Parathyroid adenoma (tissue), 2 donors: ENCODE data around the gene GUCA2B.

Experiments
- H2AFZ ChIP-seq: fragments of 300-600 bp; sonication (generic); one replicate; pipeline ENCODE4 v1.7.0; 2017; ENCODE audit warnings: antibody characterized with exemption, mild to moderate bottlenecking
- H3K27ac ChIP-seq: fragments of 300-600 bp; sonication (generic); one replicate; pipeline ENCODE4 v1.7.0; 2017
- H3K27me3 ChIP-seq: fragments of 300-600 bp; sonication (generic); one replicate; pipeline ENCODE4 v1.7.0; 2017; ENCODE audit warnings: low read length; ENCODE audit not compliant: control insufficient read depth, insufficient read depth
- H3K36me3 ChIP-seq: fragments of 300-600 bp; sonication (generic); one replicate; pipeline ENCODE4 v1.7.0; 2017; ENCODE audit warnings: low read length; ENCODE audit not compliant: control insufficient read depth, insufficient read depth
- H3K4me1 ChIP-seq: fragments of 300-600 bp; sonication (generic); one replicate; pipeline ENCODE4 v1.7.0; 2017; ENCODE audit warnings: control low read depth
- H3K4me2 ChIP-seq: fragments of 300-600 bp; sonication (generic); one replicate; pipeline ENCODE4 v1.7.0; 2017; ENCODE audit warnings: low read length
- H3K4me3 ChIP-seq: fragments of 300-600 bp; sonication (generic); one replicate; pipeline ENCODE4 v1.7.0; 2017; ENCODE audit warnings: low read depth, low read length
- H3K79me2 ChIP-seq: fragments of 300-600 bp; sonication (generic); one replicate; pipeline ENCODE4 v1.7.0; 2017; ENCODE audit warnings: control low read depth
- H3K9ac ChIP-seq: fragments of 300-600 bp; sonication (generic); one replicate; pipeline ENCODE4 v1.7.0; 2017; ENCODE audit warnings: mild to moderate bottlenecking
- H3K9me3 ChIP-seq: fragments of 300-600 bp; sonication (generic); one replicate; pipeline ENCODE4 v1.7.0; 2017; ENCODE audit warnings: low read length; ENCODE audit not compliant: control insufficient read depth
- TF ChIP-seq, protein P1 (sequence below): fragments of 300-600 bp; sonication (generic); IDR thresholded peaks from one replicate; pipeline ENCODE4 v1.7.0; 2017; ENCODE audit warnings: antibody characterized with exemption, mild to moderate bottlenecking
- donor health status: primary hyperparathyroidism.

The GUCA2B gene

DNA sequence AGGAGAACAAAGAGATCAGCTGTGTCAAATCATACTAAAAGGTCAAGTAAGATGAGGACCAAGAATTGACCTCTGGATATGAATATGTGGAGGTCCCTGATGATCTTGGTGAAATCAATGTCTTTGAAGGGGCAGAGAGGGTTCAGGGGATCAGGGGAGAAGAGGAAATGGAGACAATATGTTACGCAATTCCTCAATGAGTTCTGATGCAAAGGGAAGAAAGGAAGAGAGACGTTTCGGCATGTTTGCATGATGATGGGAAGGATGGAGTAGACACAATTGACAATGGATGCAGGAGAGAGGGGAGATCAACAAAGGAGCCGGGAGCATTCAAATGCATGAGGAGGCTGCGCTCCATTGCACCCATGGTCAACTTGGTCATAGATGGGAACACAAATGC is 36.0 kb upstream of the GUCA2B start:
- Histone ChIP-seq H2AFZ (no peak overlapping the region), H3K4me2 (no peak overlapping the region), H3K4me1 (no peaks in the 10 kb centered on the region), H3K4me3 (no peak overlapping the region), H3K27ac (no peak overlapping the region), H3K79me2 (no peaks in the 10 kb centered on the region), H3K27me3 (no peaks in the 10 kb centered on the region), H3K9ac (no peak overlapping the region), H3K36me3 (no peaks in the 10 kb centered on the region), H3K9me3 (no peaks in the 10 kb centered on the region)
- TF ChIP-seq, protein P1, sequence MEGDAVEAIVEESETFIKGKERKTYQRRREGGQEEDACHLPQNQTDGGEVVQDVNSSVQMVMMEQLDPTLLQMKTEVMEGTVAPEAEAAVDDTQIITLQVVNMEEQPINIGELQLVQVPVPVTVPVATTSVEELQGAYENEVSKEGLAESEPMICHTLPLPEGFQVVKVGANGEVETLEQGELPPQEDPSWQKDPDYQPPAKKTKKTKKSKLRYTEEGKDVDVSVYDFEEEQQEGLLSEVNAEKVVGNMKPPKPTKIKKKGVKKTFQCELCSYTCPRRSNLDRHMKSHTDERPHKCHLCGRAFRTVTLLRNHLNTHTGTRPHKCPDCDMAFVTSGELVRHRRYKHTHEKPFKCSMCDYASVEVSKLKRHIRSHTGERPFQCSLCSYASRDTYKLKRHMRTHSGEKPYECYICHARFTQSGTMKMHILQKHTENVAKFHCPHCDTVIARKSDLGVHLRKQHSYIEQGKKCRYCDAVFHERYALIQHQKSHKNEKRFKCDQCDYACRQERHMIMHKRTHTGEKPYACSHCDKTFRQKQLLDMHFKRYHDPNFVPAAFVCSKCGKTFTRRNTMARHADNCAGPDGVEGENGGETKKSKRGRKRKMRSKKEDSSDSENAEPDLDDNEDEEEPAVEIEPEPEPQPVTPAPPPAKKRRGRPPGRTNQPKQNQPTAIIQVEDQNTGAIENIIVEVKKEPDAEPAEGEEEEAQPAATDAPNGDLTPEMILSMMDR, result no peak

DNA sequence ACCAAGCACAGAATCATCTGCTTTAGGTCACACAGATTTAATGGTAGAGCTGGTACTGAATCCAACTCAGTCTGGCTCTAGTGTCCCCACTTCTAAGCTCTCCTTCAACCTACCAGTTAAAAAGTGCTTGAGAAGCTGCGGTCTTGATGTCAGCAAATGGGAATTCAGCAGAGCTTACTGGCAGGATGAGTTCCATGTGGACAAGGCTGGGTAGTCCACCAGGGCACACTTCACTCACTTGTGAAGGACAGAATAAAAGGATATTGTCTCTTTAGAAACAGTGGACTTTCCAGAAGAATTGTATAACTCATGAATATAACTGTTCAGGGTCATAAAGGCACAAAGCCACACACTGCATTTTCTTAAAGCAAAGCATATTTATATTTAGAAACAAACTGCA is 35.1 kb upstream of the GUCA2B start:
- H3K9ac ChIP-seq, result no peak overlapping the region
- no peak overlapping the region for H3K4me3 ChIP-seq
- TF ChIP-seq, protein P1, result no peak
- H3K4me2 ChIP-seq, result no peak overlapping the region
- no peaks in the 10 kb centered on the region for H3K36me3 ChIP-seq
- no peaks in the 10 kb centered on the region for H3K79me2 ChIP-seq
- H3K27me3 ChIP-seq, result no peaks in the 10 kb centered on the region
- H3K27ac ChIP-seq, result no peak overlapping the region
- H3K4me1 ChIP-seq, result no peaks in the 10 kb centered on the region
- no peaks in the 10 kb centered on the region for H3K9me3 ChIP-seq
- H2AFZ ChIP-seq, result no peak overlapping the region

DNA sequence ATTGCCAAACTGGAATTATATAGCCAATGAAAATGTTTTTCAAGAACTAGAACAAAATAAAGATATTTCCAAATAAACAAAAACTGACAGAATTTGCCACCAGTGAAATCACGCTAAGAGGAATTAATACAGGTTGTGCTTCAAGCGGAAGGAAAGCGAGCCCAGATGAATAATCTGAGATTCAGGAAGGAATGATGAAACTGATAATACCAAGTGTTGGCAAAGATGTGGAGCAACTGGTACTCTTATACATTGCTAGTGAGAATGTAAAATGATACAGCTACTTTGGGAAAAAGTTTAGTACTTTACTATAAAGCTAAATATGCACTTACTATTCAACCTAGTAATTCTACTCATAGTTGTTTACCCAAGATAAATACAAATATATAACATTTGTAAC is 30.8 kb upstream of the GUCA2B start:
- TF ChIP-seq, protein P1, result no peak
- no peaks in the 10 kb centered on the region for H3K27me3 ChIP-seq
- no peak overlapping the region for H3K4me3 ChIP-seq
- H3K9ac ChIP-seq, result no peak overlapping the region
- no peak overlapping the region for H3K27ac ChIP-seq
- H3K79me2 ChIP-seq, result no peaks in the 10 kb centered on the region
- no peaks in the 10 kb centered on the region for H3K36me3 ChIP-seq
- H3K4me2 ChIP-seq, result no peak overlapping the region
- H2AFZ ChIP-seq, result no peak overlapping the region
- H3K9me3 ChIP-seq, result no peaks in the 10 kb centered on the region
- no peaks in the 10 kb centered on the region for H3K4me1 ChIP-seq

DNA sequence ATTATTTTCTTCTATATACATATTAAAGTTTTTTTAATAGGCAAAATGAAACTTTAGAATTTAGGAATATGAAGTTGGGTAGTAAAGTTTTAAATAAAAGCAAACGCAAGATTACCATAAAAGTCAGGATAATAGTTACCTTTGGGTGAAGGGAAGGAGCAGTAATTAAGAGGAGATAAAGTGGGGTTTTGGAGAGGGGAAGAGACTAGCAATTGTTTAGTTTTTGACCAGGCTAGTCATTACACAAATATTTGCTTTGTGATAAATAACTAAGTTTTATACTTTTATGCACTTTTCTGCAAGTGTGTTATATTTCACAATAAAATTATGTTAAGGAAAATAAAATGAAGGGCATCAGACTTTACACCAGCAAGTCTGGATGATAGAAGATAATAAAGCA is 27.7 kb upstream of the GUCA2B start:
- TF ChIP-seq, protein P1, result no peak
- Histone ChIP-seq H3K79me2 (no peaks in the 10 kb centered on the region), H3K36me3 (no peaks in the 10 kb centered on the region), H3K27me3 (no peaks in the 10 kb centered on the region), H2AFZ (no peak overlapping the region), H3K4me2 (no peak overlapping the region), H3K4me3 (no peak overlapping the region), H3K9me3 (no peaks in the 10 kb centered on the region), H3K27ac (no peak overlapping the region), H3K4me1 (no peaks in the 10 kb centered on the region), H3K9ac (no peak overlapping the region)

DNA sequence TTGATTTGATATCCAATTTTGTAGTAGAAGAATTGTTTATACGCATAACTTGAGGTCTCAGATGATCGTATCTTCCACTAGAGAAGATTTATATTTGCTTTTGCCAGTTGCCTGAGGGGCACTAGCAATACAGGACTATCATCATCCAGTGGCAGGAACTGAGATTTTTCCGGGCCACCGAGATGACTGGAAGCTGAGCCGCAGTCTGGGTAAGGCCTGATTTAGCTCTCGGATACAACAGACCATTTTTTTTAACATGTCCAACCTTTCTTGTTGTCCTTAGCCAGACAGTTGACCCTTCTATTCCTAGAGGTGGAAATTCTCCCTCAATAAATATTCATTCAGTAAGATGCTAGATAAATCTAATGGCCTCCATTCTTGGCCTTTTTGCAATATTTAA is 25.4 kb upstream of the GUCA2B start:
- TF ChIP-seq, protein P1, result no peak
- H3K4me2 ChIP-seq, result no peak overlapping the region
- no peak overlapping the region for H3K9ac ChIP-seq
- H3K27ac ChIP-seq, result no peak overlapping the region
- no peak overlapping the region for H3K4me3 ChIP-seq
- no peaks in the 10 kb centered on the region for H3K36me3 ChIP-seq
- no peak overlapping the region for H2AFZ ChIP-seq
- H3K79me2 ChIP-seq, result no peaks in the 10 kb centered on the region
- H3K9me3 ChIP-seq, result no peaks in the 10 kb centered on the region
- no peaks in the 10 kb centered on the region for H3K27me3 ChIP-seq
- no peaks in the 10 kb centered on the region for H3K4me1 ChIP-seq
